Measurements from ENCODE around the gene KANK3. TPM values are rescaled to one million over a fixed set of nuclear protein-coding genes. Genes with fewer than 3 reads are reported as not detected.
"Not testable (repeated sequence)": the region's sequence is repeated elsewhere in the genome, so short reads cannot be mapped to it uniquely, and the experiment has no call there.

The KANK3 gene
- total RNA-seq, 1 donor from 2014 or later, result 20.5 TPM

DNA sequence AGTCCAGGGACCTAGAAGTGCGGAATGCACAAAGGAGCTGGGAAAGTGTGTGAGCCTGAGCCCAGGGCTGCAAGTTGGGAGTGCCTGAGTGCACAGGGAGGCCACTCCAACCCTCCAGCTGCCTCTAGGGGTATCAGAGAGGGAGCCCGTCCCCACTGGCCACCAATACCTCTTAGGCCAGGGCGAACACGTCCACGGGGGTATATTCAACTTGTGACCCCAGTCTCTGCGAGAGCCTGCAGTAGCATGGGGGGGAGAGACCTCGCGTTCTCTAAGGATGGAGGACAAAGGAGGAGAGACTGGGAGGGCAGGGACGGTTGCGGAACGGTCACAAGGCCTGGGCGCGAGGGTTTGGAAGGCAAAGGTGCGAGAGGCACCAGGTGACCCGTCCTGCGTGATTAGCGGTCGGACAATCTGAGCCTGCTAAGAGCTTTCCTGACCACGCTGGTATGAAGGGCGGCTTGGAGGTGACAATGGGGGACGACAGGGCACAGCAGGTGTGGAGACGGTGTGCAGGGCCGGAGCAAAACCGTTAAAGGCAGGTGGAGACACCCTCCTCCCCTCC is 35.6 kb downstream of the KANK3 start:
- intact Hi-C loops (cut with DNase I), result loop anchor here (5.0 kb wide), 1 partner anchor 40 kb away; no protein-coding TSS in a partner anchor
- DNase-seq (ENCODE audit: missing footprints) (peak; percentile 42), ATAC-seq (no peak)

DNA sequence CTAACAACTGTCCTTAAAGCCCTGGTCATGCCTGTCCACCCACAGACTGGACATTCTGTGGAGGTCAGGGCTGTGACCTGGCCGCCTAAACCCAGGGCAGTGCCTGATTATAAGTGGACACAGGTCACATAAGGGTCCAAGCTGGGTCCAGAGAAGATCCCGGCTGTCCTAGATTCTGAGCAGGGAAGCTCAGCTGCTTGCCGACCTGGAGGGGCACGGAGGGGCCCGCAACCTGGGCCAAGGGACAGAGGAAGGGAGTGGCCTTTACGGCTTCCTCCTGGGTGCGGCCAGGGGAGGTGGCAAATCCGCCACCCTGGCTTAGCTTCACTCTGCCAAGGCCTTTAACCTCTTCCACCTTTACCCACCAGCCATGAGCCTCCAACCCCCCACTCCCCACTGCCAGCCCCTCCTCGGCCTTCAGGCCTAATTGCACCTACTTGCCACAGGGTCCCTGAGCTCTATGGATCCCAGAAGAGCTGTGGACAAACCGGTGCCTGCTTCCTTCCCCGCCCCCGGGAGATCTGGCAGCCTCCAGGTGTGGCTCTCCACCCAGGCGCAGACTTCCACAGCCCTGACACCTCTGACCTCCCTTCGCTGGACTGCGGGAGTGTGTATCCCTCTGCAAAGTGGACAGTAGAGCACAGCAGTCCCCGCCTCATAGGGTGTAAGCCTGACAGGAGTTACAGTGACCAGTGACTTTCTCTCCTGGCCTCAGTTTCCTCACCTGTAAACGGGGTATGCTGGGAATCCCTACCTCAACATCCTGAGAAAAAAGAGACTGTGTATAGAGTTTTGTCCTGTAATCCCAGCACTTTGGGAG is 36.6 kb downstream of the KANK3 start:
- DNase-seq (ENCODE audit: missing footprints), result peak; percentile 39
- no peak for ATAC-seq
- intact Hi-C loops (cut with DNase I), result loop anchor here (5.0 kb wide), 1 partner anchor 39 kb away; no protein-coding TSS in a partner anchor

DNA sequence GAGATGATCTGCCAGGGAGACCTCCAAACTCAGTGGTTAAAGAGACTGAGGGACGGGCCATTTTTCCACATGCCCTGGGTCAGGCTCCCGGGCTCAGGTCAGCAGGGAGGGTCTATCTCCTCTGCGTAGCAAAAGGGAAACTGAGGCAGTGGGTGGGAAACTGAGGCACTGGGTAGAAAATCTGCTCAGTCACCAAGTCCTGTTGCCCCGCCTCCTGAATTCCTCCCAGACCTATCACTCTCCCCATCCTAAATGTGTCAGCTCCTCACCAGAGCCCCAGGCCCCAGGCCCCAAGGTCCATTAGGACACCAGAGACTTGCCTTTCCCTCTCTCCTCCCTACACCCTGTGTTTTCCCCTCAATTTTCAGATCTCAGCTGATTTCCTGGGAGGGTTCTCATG is 37.3 kb downstream of the KANK3 start:
- ATAC-seq (no peak), DNase-seq (ENCODE audit: missing footprints) (no peak)
- intact Hi-C loops (cut with DNase I), result loop anchor here (5.0 kb wide), 1 partner anchor 38 kb away; no protein-coding TSS in a partner anchor

DNA sequence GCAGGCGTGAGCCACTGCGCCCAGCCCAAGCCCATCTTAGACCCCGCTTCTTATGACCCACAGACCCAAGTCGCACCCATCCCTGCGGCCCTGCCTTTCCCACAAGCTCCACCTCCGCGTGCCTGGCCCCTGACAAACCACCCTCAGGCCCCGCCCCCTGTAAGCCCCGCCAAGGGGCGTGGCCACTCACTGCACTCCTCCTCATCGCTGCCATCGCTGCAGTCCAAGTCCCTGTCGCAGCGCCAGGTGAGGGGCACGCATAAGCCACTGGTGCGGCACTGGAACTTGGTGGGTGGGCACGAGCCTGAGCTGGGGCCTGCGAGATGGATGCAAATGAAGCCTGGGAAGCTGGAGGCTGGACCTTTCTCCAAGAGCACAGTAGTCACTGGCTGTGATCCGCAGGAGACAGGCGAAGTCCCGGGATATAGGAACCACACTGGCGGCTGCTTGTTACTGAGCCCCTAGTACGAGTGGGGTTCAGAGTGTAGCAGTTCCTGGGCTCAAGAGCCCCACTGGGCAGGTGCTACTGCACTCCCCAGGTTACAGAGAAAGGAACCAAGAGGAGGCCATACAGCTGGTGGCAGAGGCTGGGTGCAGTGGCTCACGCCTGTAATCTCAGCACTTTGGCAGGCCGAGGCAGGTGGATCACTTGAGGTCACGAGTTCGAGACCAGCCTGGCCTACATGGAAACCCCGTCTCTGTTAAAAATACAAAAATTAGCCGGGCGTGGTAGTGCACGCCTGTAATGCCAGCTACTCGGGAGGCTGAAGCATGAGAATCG is 38.0 kb downstream of the KANK3 start:
- ATAC-seq, result no peak
- intact Hi-C loops (cut with DNase I), result loop anchor here (5.0 kb wide), 1 partner anchor 38 kb away; no protein-coding TSS in a partner anchor
- DNase-seq (ENCODE audit: missing footprints), result peak; percentile 60

DNA sequence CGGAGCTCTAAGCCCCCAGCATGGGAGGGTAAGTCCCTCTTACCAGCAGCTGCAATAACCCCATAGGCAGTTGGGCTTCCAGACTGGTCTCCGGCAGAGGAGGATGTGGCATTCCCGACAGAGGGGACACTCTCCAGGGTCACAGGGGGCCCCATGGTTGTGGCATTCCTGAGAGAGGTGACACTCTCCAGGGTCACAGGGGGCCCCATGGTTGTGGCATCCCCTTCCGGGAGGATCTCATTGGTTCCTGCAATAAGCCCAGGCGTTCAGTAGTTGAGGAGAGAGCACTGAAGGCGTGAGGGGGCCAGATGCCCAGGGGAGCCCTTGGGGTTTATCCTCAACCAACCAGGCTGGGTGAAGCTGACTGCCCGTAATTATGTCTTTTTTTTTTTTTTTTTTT is 40.3 kb downstream of the KANK3 start:
- DNase-seq (ENCODE audit: missing footprints) (no peak), ATAC-seq (peak; percentile 6)
- intact Hi-C loops (cut with DNase I), result no loop called here

DNA sequence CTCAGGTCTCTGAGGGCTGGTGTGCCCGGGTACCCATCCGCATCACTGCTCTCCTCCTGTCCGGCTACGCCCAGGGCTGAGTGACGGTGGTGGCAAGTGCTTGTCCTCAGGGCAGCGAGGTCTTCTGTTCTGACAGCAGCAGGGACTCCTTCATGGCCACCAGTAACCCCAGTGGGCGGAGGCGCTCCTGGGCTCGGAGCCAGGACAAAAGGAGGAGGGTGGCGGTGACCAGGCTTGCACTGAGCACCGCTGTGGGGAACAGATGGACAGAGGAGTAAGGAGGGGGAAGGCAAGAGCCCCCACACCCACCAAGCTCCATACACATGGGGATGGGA is 40.7 kb downstream of the KANK3 start:
- DNase-seq (ENCODE audit: missing footprints) (peak; percentile 74), ATAC-seq (peak; percentile 85)
- intact Hi-C loops (cut with DNase I), result no loop called here

DNA sequence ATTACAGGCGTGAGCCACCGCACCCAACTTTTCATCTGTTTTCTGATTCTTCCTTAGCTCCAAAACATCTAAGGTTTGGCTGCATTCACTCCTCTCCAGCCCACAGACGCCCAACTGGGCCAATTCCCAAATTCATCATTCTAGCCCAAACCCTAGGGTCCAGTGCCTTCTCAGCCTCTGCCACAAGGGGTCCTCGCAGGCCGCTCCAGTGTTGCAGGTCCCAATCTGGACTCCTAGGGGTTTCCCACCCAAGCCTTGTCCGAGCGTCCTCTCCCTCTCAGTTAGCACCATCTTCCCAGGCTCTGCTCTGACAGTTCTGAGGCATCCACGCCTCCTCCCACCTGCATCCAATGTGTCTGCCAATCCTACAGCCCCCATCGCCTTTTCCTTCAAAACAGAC is 51.7 kb downstream of the KANK3 start:
- ATAC-seq, result peak; percentile 44
- intact Hi-C loops (cut with DNase I); DNase-seq (ENCODE audit: missing footprints): not testable (repeated sequence)

DNA sequence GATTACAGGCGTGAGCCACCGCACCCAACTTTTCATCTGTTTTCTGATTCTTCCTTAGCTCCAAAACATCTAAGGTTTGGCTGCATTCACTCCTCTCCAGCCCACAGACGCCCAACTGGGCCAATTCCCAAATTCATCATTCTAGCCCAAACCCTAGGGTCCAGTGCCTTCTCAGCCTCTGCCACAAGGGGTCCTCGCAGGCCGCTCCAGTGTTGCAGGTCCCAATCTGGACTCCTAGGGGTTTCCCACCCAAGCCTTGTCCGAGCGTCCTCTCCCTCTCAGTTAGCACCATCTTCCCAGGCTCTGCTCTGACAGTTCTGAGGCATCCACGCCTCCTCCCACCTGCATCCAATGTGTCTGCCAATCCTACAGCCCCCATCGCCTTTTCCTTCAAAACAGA is 66.6 kb downstream of the KANK3 start:
- not testable (repeated sequence) for ATAC-seq

More for the DNA sequence above, 66.6 kb downstream of the KANK3 start:
- DNase-seq (ENCODE audit: missing footprints); intact Hi-C loops (cut with DNase I): not testable (repeated sequence)

Small RNA genes lying within 50 kb of the gene (microRNA-seq; reads per million reads assigned to microRNA genes)
- gene MIR4999, result 4.0 reads per million, percentile 6 among the genes with 10 or more reads in this experiment

Other genes with a start within 250 kb of the KANK3 start
- not detected for gene FBN3, start 193.7 kb downstream of the KANK3 start, total RNA-seq
- gene CERS4, start 133.9 kb downstream of the KANK3 start, total RNA-seq, result 21.4 TPM
- gene CD320, start 34.9 kb downstream of the KANK3 start, total RNA-seq, result 32.9 TPM
- 129 TPM for gene NDUFA7, start 21.9 kb downstream of the KANK3 start, total RNA-seq
- 1,212 TPM for gene RPS28, start 21.8 kb downstream of the KANK3 start, total RNA-seq
- 24.6 TPM for gene ANGPTL4, start 20.9 kb upstream of the KANK3 start, total RNA-seq
- 144 TPM for gene RAB11B, start 47.1 kb upstream of the KANK3 start, total RNA-seq
- gene MARCHF2, start 70.0 kb upstream of the KANK3 start, total RNA-seq, result 110 TPM
- gene HNRNPM, start 101.7 kb upstream of the KANK3 start, total RNA-seq, result 118 TPM
- gene PRAM1, start 159.4 kb upstream of the KANK3 start, total RNA-seq, result 0.78 TPM
- 9.8 TPM for gene ZNF414, start 170.9 kb upstream of the KANK3 start, total RNA-seq
- 9.3 TPM for gene MYO1F, start 234.2 kb upstream of the KANK3 start, total RNA-seq

Data from Right ventricle myocardium inferior (tissue), 1 donor.